T1000 (cell line): ENCODE data around the gene RMI1.
"Not testable (repeated sequence)": the region's sequence is repeated elsewhere in the genome, so short reads cannot be mapped to it uniquely, and the experiment has no call there.

Experiments
- DNase-seq: peaks from one replicate; lab custom pipeline; 2025; ENCODE audit warnings: mixed read lengths; lab: John Stamatoyannopoulos, UW

Gene RMI1

DNA sequence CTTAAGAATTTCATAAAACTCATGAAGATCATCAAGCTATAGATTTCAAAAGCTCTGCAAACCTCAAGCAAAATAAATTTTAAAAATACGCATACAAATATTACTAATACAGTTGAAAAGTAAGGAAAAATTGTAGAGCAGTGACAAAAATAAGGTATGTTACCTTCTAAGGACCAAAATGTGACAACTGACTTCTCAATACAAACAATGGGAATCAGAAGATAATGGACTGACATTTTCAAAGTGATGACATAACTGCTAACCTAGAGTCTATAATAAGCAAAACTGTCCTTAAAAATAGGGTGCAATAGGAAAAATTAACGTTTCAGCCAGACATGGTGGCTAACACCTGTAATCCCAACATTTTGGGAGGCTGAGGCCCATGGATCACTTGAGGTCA is 27.1 kb downstream of the RMI1 start:
- DNase-seq: no peak

DNA sequence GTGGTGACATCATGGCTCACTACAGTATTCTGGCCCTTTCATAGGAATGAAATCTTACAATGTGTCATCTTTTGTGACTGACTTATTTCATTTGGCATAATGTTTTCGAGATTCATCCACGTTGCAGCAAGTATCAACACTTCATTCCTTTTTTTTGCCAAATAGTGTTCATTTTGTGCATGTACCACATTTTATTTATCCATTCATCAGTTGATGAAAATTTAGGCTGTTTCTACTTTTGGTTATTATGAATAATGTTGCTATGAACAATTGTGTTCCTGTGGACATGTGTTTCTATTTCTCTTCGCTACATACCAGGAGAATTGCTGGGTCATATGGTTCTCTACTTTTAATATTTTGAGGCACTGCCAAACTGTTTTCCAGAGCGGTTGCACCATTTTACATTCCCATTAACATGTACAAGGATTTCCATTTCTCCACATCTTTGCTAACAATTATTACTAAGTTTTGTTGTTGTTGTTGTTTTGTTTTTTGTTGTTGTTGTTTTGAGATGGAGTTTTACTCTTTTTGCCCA is 43.5 kb downstream of the RMI1 start:
- DNase-seq: no peak

DNA sequence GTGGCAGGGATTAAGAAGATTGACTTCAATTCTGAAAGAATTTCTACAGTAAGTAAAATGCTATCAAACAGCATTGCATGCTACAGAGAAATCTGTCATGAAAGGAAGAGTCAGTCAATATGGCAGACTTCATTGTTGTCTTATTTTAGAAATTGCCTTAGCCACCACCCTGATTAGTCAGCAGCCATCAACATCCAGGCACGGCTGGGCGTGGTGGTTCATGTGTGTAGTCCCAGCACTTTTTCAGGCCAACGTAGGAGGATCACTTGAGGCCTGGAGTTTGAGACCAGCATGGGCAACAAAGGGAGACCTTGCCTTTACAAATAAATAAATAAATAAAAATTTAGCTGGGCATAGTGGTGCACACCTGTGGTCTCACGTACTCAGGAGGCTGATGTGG is 46.6 kb downstream of the RMI1 start:
- no peak for DNase-seq

DNA sequence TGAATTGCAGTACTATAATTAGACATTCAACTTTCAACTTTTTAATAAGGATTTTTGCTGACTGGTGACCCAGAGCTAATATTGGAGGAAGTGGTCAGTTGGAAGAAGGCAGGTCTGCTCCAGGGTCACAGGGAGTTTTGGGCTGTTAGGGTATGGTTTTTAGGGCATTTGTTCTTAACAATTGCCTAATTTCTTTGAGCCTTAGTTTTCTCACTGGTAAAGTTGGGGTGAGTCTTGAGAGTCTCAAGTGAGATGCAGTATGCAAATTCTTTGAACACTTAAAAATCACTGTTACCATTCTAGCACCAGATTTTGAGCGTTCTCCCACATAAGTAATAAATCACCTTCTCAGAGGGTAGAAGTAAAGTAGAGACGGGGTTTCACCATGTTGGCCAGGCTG is 50.9 kb downstream of the RMI1 start:
- no peak for DNase-seq

DNA sequence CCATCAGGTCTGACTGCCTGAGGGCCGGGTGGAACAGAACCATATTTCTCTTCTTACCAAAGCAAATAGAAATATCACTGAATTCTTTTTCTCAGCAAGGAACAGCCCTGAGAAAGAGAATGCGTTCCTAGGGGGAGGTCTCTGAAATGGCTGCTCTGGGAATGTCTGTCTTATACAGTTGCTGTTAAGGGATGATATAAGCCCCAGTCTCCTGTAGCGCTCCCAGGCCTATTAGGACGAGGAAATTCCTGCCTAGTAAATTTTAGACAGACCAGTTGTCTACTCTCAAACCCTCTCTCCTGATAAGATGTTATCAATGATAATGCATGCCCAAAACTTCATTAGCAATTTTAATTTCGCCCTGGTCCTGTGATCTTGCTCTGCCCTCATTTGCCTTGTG is 61.3 kb downstream of the RMI1 start:
- not testable (repeated sequence) for DNase-seq

DNA sequence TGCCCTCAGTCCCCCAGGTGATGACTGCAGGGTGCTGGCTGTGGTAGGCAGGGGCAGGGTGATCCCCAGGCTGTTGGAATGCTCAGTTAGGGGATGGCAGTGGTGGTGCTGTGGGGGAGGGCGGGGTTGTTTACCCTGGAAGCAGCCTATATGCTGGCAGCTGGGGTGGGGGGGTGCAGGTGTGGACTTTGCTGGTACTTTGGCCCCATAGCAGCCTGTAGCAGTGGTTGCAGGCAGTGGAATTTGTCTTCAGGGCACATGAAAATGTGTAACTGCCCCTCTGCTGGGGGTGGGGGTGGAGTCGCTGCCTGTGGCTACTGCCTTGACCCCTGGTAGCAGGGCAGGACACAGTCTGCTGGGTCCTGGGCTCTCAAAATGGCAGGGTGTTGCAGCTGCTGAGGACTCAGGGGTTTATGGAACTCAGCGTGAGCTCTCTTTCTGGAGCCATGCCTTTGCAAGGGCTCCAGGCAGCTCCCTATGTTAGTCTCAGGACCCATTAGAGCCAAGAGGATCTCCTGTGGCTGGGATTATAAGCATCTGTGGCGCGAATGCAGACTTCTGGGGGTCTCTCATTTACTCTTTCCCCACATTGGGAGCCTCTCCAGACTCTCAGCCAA is 65.0 kb downstream of the RMI1 start:
- DNase-seq: no peak
